HepG2 (cell line): ENCODE measurements around the gene IL33. TPM values are rescaled to one million over a fixed set of nuclear protein-coding genes. Genes with fewer than 3 reads are reported as not detected.

Experiments used
- CEBPG ChIP-seq: IDR thresholded peaks from 2 replicates; pipeline ENCODE4 v1.6.1; 2016
- ELF1 ChIP-seq: sonication (generic); formaldehyde crosslinking; IDR thresholded peaks from 2 replicates; pipeline ENCODE4 v1.4.0; 2020; ENCODE audit warnings: missing genetic modification reagents
- GFI1 ChIP-seq: sonication (generic); formaldehyde crosslinking; IDR thresholded peaks from 2 replicates; pipeline ENCODE4 v1.5.0; 2020; ENCODE audit warnings: missing genetic modification reagents, mild to moderate bottlenecking, borderline replicate concordance
- HDAC2 ChIP-seq: sonication (generic); formaldehyde crosslinking; IDR thresholded peaks from 2 replicates; pipeline ENCODE4 v1.4.0; 2020; ENCODE audit warnings: missing genetic modification reagents
- HNF4A ChIP-seq: sonication (generic); formaldehyde crosslinking; IDR thresholded peaks from 2 replicates; pipeline ENCODE4 v1.4.0; 2020; ENCODE audit warnings: missing genetic modification reagents
- MAFK ChIP-seq, 2 experiments: IDR thresholded peaks in 1 of 2; conservative IDR thresholded peaks in 1 of 2; 2 replicates each; pipeline ENCODE4 v1.6.1; 2011; ENCODE audit warnings: improper control_type of control experiment in 2 of 2, low read length in 2 of 2
- NCOA2 ChIP-seq: sonication (generic); formaldehyde crosslinking; IDR thresholded peaks from 2 replicates; pipeline ENCODE4 v1.8.0; 2022; ENCODE audit warnings: inconsistent platforms
- NCOR1 ChIP-seq: fragments of 200-600 bp; sonication (generic); IDR thresholded peaks from 2 replicates; pipeline ENCODE4 v1.7.0; 2017; ENCODE audit warnings: antibody characterized with exemption, low read length, borderline replicate concordance
- NFE2 ChIP-seq: sonication (generic); formaldehyde crosslinking; IDR thresholded peaks from 2 replicates; pipeline ENCODE4 v1.4.0; 2020; ENCODE audit warnings: missing genetic modification reagents
- RFX5 ChIP-seq: IDR thresholded peaks from 2 replicates; pipeline ENCODE4 v1.6.1; 2011; ENCODE audit warnings: low read depth, low read length, improper control_type of control experiment
- SAFB2 ChIP-seq: sonication (generic); formaldehyde crosslinking; IDR thresholded peaks from 2 replicates; pipeline ENCODE4 v1.5.1; 2020; ENCODE audit warnings: missing genetic modification reagents, low read depth, mild to moderate bottlenecking, borderline replicate concordance
- SMAD3 ChIP-seq: sonication (generic); formaldehyde crosslinking; IDR thresholded peaks from 2 replicates; pipeline ENCODE4 v1.4.0; 2020; ENCODE audit warnings: missing genetic modification reagents
- TBL1XR1 ChIP-seq: fragments of 150-350 bp; IDR thresholded peaks from 2 replicates; pipeline ENCODE4 v1.6.1; 2014; ENCODE audit warnings: borderline replicate concordance, low read length; ENCODE audit not compliant: partially characterized antibody
- TEAD2 ChIP-seq: sonication (generic); formaldehyde crosslinking; IDR thresholded peaks from 2 replicates; pipeline ENCODE4 v1.9.0; 2021; ENCODE audit warnings: missing genetic modification reagents
- TEAD3 ChIP-seq: optimal IDR thresholded peaks from 2 replicates; pipeline ENCODE3; 2016; ENCODE audit warnings: borderline replicate concordance
- TOPORS ChIP-seq: sonication (generic); formaldehyde crosslinking; IDR thresholded peaks from 2 replicates; pipeline ENCODE4 v1.8.0; 2023; ENCODE audit warnings: mild to moderate bottlenecking, missing genetic modification reagents
- ZBTB20 ChIP-seq: sonication (generic); formaldehyde crosslinking; IDR thresholded peaks from 2 replicates; pipeline ENCODE4 v1.8.1; 2023; ENCODE audit warnings: missing genetic modification reagents, low read depth, mild to moderate bottlenecking, borderline replicate concordance
- ZNF180 ChIP-seq: sonication (generic); formaldehyde crosslinking; IDR thresholded peaks from 2 replicates; pipeline ENCODE4 v1.4.0; 2020; ENCODE audit warnings: low read depth, missing genetic modification reagents, borderline replicate concordance
- ZNF430 ChIP-seq: sonication (generic); formaldehyde crosslinking; IDR thresholded peaks from 2 replicates; pipeline ENCODE4 v1.9.0; 2021; ENCODE audit warnings: mild to moderate bottlenecking, missing genetic modification reagents
- ZNF614 ChIP-seq: IDR thresholded peaks from 2 replicates; pipeline ENCODE4 v1.6.1; 2018; ENCODE audit warnings: missing biosample characterization, missing genetic modification reagents, inconsistent platforms, borderline replicate concordance
- ZSCAN31 ChIP-seq: sonication (generic); formaldehyde crosslinking; IDR thresholded peaks from 2 replicates; pipeline ENCODE4 v1.5.0; 2020; ENCODE audit warnings: low read depth, mild to moderate bottlenecking, missing genetic modification reagents
- polyA plus RNA-seq, 8 experiments: library from polyadenylated mRNA; depleted of rRNA in 3 of 8; stranded (reverse) in 7 of 8; unstranded in 1 of 8; fragments of >200 nt; fragmentation: Illumina TruSeq in 4 of 8; extraction: Trizol in 4 of 8; gene quantifications; 2 replicates each; pipeline versions ENCODE4 v1.2.1 to v1.2.3, GENCODE V29; 2011 to 2016; ENCODE audit warnings: low read depth in 4 of 8, missing spikeins in 1 of 8, mixed read lengths in 1 of 8; ENCODE audit not compliant: insufficient read depth in 1 of 8
- total RNA-seq, 5 experiments: library from RNA; depleted of rRNA; stranded (reverse); fragments of >200 nt; fragmentation: Illumina TruSeq; extraction: Trizol; gene quantifications; 2 replicates each; pipeline ENCODE4 v1.2.3, GENCODE V29; 2016; ENCODE audit warnings: low read depth in 1 of 5
- TF ChIP-seq, protein P1 (sequence below): sonication (generic); formaldehyde crosslinking; conservative IDR thresholded peaks from 2 replicates; pipeline ENCODE4 v1.8.0; 2022; ENCODE audit warnings: mild to moderate bottlenecking, moderate library complexity, missing genetic modification reagents
- TF ChIP-seq, protein P2 (sequence below): sonication (generic); formaldehyde crosslinking; IDR thresholded peaks from 2 replicates; pipeline ENCODE4 v1.8.1; 2022; ENCODE audit warnings: low read depth, mild to moderate bottlenecking, missing genetic modification reagents
- TF ChIP-seq, protein P3 (sequence below): IDR thresholded peaks from 2 replicates; pipeline ENCODE4 v1.6.1; 2016; ENCODE audit warnings: missing compliant biosample characterization, missing genetic modification reagents, borderline replicate concordance
- TF ChIP-seq, protein P4 (sequence below): sonication (generic); formaldehyde crosslinking; IDR thresholded peaks from 2 replicates; pipeline ENCODE4 v1.4.0; 2020; ENCODE audit warnings: missing genetic modification reagents

The IL33 gene
- total and polyA plus RNA-seq, 2 of the 13 experiments (the other 11 are each of a cell fraction or from before 2014, with no cell fraction given) = 0.05 TPM; not detected in 1

DNA sequence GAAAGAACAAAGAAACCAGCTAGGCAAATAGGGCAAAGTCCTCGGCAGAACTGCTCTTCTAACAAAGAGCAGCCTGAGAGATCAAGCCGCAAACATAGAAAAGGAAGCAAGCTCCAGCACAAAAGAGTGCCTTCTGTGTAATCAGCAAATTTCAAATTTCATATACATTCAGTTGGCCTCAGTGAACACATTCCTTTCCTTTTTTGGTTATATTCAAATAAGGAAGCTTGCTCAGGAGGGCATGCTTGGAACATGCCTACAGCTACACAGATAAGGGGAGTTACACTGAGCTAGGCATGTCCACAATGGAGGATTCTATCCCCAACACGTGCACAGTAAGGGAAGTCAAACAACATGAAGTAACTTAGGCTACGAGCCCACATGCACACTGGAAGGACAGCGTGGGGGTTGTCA, 23.4 kb downstream of the IL33 start (continued):
- TF ChIP-seq, protein P1, sequence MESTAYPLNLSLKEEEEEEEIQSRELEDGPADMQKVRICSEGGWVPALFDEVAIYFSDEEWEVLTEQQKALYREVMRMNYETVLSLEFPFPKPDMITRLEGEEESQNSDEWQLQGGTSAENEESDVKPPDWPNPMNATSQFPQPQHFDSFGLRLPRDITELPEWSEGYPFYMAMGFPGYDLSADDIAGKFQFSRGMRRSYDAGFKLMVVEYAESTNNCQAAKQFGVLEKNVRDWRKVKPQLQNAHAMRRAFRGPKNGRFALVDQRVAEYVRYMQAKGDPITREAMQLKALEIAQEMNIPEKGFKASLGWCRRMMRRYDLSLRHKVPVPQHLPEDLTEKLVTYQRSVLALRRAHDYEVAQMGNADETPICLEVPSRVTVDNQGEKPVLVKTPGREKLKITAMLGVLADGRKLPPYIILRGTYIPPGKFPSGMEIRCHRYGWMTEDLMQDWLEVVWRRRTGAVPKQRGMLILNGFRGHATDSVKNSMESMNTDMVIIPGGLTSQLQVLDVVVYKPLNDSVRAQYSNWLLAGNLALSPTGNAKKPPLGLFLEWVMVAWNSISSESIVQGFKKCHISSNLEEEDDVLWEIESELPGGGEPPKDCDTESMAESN (CRISPR knock-in tag) = 0 out of 2 replicates have a peak, but pooled peaks have one; percentile 16
- TF ChIP-seq ELF1 (CRISPR knock-in tag) (0 out of 2 replicates have a peak, but pooled peaks have one; percentile 14), TBL1XR1 (no peak), TOPORS (CRISPR knock-in tag) (no peak), ZNF614 (0 out of 2 replicates have a peak, but pooled peaks have one; percentile 29), HDAC2 (CRISPR knock-in tag) (0 out of 2 replicates have a peak, but pooled peaks have one; percentile 15), ZSCAN31 (CRISPR knock-in tag) (no peak), RFX5 (no peak), SMAD3 (CRISPR knock-in tag) (no peak), TEAD2 (CRISPR knock-in tag) (no peak), ZNF180 (no peak), ZBTB20 (peak; percentile 76; the same call in 1 of the 2 replicates), NFE2 (CRISPR knock-in tag) (no peak), SAFB2 (CRISPR knock-in tag) (no peak), ZNF430 (CRISPR knock-in tag) (no peak), NCOA2 (CRISPR knock-in tag) (no peak; the same call in 1 of the 2 replicates), CEBPG (CRISPR knock-in tag) (peak; percentile 8; the same call in 1 of the 2 replicates), MAFK (conservative IDR thresholded peaks at IDR 0.05 in 1 of 2, IDR thresholded peaks at IDR 0.05 in 1 of 2; ENCODE audit: low read length in 2 of 2) (peak; percentile 88 to 92), HNF4A (CRISPR knock-in tag) (peak; percentile 81), NCOR1 (peak; percentile 62; the same call in 1 of the 2 replicates), GFI1 (peak; percentile 44; the same call in 1 of the 2 replicates), TEAD3 (CRISPR knock-in tag) (peak; percentile 69)
- TF ChIP-seq, protein P2, sequence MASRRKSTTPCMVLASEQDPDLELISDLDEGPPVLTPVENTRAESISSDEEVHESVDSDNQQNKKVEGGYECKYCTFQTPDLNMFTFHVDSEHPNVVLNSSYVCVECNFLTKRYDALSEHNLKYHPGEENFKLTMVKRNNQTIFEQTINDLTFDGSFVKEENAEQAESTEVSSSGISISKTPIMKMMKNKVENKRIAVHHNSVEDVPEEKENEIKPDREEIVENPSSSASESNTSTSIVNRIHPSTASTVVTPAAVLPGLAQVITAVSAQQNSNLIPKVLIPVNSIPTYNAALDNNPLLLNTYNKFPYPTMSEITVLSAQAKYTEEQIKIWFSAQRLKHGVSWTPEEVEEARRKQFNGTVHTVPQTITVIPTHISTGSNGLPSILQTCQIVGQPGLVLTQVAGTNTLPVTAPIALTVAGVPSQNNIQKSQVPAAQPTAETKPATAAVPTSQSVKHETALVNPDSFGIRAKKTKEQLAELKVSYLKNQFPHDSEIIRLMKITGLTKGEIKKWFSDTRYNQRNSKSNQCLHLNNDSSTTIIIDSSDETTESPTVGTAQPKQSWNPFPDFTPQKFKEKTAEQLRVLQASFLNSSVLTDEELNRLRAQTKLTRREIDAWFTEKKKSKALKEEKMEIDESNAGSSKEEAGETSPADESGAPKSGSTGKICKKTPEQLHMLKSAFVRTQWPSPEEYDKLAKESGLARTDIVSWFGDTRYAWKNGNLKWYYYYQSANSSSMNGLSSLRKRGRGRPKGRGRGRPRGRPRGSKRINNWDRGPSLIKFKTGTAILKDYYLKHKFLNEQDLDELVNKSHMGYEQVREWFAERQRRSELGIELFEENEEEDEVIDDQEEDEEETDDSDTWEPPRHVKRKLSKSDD = no peak
- TF ChIP-seq, protein P3, sequence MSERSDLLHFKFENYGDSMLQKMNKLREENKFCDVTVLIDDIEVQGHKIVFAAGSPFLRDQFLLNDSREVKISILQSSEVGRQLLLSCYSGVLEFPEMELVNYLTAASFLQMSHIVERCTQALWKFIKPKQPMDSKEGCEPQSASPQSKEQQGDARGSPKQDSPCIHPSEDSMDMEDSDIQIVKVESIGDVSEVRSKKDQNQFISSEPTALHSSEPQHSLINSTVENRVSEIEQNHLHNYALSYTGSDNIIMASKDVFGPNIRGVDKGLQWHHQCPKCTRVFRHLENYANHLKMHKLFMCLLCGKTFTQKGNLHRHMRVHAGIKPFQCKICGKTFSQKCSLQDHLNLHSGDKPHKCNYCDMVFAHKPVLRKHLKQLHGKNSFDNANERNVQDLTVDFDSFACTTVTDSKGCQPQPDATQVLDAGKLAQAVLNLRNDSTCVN (CRISPR knock-in tag) = 0 out of 2 replicates have a peak, but pooled peaks have one; percentile 36
- TF ChIP-seq, protein P4, sequence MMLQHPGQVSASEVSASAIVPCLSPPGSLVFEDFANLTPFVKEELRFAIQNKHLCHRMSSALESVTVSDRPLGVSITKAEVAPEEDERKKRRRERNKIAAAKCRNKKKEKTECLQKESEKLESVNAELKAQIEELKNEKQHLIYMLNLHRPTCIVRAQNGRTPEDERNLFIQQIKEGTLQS (CRISPR knock-in tag) = 0 out of 2 replicates have a peak, but pooled peaks have one; percentile 28
